Activated CD4-positive, alpha-beta T cell treated with anti-CD3 and anti-CD28 coated beads for 36 hours (primary cell): ENCODE results near the gene USP22. TPM values are rescaled to one million over a fixed set of nuclear protein-coding genes. Genes with fewer than 3 reads are reported as not detected.

Experiments
- ATAC-seq: fragments of 200-7000 bp; cut with Tn5 transposase; one replicate; pipeline ENCODE4 v1.10.0; 2021; ENCODE audit warnings: mild to moderate bottlenecking, moderate library complexity
- CTCF ChIA-PET: fragments of 350-600 bp; sonication (Branson Sonifier 250); formaldehyde crosslinking; loops from one replicate; lab custom pipeline; 2021; ENCODE audit warnings: antibody characterized with exemption; lab: Charles Lee
- POLR2A ChIA-PET: fragments of 350-600 bp; sonication (Branson Sonifier 250); formaldehyde crosslinking; loops from one replicate; lab custom pipeline; 2021; ENCODE audit warnings: antibody characterized with exemption, inconsistent platforms; lab: Charles Lee
- DNase-seq: peaks from one replicate; pipeline ENCODE4 v3.0.0-alpha.2; 2020
- H3K27ac Mint-ChIP-seq: one replicate; pipeline ENCODE4 v1.8.0; 2021; ENCODE audit warnings: mixed read lengths
- H3K27me3 Mint-ChIP-seq: one replicate; pipeline ENCODE4 v1.8.0; 2021; ENCODE audit warnings: mixed read lengths
- H3K36me3 Mint-ChIP-seq: one replicate; pipeline ENCODE4 v1.8.0; 2021; ENCODE audit warnings: low read depth, mixed read lengths
- H3K4me1 Mint-ChIP-seq: one replicate; pipeline ENCODE4 v1.8.0; 2021; ENCODE audit warnings: mixed read lengths
- H3K4me3 Mint-ChIP-seq: one replicate; pipeline ENCODE4 v1.8.0; 2021; ENCODE audit warnings: mild to moderate bottlenecking, moderate library complexity, mixed read lengths
- H3K9me3 Mint-ChIP-seq: one replicate; pipeline ENCODE4 v1.8.0; 2021; ENCODE audit warnings: low read depth, mixed read lengths
- intact Hi-C, 2 experiments: fragments of 100-400 bp; cut with DNase I in 1 of 2; cut with micrococcal nuclease in 1 of 2; formaldehyde crosslinking; loops; one replicate each; pipeline versions ENCODE4 v1.14.2 to v1.15.1; 2022 to 2024; cut with DNase I, micrococcal nuclease
- total RNA-seq, 2 experiments: library from RNA; stranded (reverse); gene quantifications; one replicate each; pipeline ENCODE4 v1.2.3, GENCODE V29; 2021

The USP22 gene
- total RNA-seq, 2 experiments from 2014 or later = 148 to 173 TPM

DNA sequence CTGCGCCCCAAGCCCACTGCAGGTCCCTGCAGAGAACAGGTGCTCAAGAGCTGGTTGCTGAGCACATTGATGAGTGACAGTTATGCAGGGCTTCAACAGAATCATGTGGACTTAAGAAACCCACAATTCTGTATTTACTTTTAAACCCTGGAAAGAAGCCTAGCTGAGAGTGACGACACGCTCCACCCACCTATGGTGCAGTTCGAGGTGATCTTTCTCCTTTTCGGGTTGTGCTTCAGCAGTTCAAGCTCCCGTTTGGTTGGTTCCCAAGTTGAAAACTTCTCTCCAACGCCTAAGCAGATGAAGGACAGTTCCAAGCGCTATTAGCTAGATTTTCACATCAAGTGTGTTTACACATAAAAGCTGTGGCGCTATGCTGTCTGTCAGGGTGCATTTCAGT, 23.9 kb downstream of the USP22 start:
- DNase-seq = no peak
- CTCF ChIA-PET = interaction anchor here (0.6 to 1.2 kb wide), 2 partner anchors 25 to 73 kb away, joined by 3 read pairs; no protein-coding TSS in a partner anchor

DNA sequence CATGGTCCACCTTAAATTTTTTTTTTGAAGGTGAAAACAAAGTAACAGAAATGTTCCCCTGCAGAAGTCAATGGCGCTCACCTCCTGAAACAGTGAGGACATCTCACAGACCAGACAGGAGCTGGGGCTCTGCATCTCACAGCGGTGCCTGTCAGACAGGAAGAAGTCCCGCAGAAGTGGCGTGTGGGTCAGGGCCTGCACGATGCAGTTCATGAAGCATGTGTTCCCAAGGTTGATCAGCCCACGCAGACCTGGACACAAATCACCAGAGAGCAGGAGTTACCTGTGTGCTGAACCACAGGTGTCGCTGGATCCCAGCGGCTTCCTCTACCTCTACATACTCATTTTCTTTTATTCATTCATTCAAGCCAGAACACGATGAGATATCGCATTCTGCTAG, 24.9 kb downstream of the USP22 start:
- DNase-seq (no peak), ATAC-seq (no peak)
- Mint-ChIP-seq H3K9me3 (no peaks in the 10 kb centered on the region), H3K4me1 (peaks cover 3% of the 10 kb centered on the region), H3K36me3 (peaks cover 77% of the 10 kb centered on the region), H3K27me3 (no peaks in the 10 kb centered on the region), H3K27ac (peak overlapping the region; percentile 31), H3K4me3 (no peak overlapping the region)
- intact Hi-C loops = no loop called here
- ChIA-PET POLR2A (no interaction called here), CTCF (no interaction called here)

More for the DNA sequence above, 23.9 kb downstream of the USP22 start:
- Mint-ChIP-seq H3K4me1 (peaks cover 9% of the 10 kb centered on the region), H3K4me3 (no peak overlapping the region), H3K36me3 (peaks cover 76% of the 10 kb centered on the region), H3K9me3 (no peaks in the 10 kb centered on the region), H3K27ac (no peak overlapping the region), H3K27me3 (no peaks in the 10 kb centered on the region)
- ATAC-seq = no peak
- intact Hi-C loops = no loop called here
- POLR2A ChIA-PET = interaction anchor here (0.6 kb wide), 1 partner anchor 26 kb away, joined by 3 read pairs; no protein-coding TSS in a partner anchor

DNA sequence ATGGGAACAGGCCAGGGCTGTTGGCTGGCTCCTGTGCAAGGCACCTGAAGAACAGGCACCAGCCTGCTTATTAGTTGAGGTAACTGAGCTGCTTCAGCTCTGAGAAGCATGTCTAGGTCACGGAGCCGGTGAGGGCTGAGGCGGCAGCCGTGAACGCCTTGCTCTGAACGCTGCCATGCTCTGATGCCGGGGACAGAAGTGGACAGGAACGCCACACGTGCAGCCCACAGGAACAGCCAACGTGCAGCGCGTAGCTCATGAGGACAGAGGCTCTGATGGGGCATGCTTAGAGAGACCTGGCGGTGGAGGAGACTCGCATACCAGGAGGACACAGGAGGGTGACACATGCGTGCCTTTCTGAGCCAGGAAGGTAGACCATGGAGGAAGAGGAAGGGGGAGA, 25.6 kb downstream of the USP22 start:
- H3K9me3 Mint-ChIP-seq = no peaks in the 10 kb centered on the region
- ChIA-PET CTCF (interaction anchor here (1.0 to 1.1 kb wide), 2 partner anchors 24 to 27 kb away, joined by 3 read pairs; no protein-coding TSS in a partner anchor), POLR2A (no interaction called here)
- intact Hi-C loops = no loop called here
- H3K27me3 Mint-ChIP-seq = no peaks in the 10 kb centered on the region
- no peaks in the 10 kb centered on the region for H3K4me1 Mint-ChIP-seq
- no peak for ATAC-seq
- DNase-seq = no peak
- H3K36me3 Mint-ChIP-seq = peaks cover 80% of the 10 kb centered on the region
- H3K4me3 Mint-ChIP-seq = no peak overlapping the region
- no peak overlapping the region for H3K27ac Mint-ChIP-seq

DNA sequence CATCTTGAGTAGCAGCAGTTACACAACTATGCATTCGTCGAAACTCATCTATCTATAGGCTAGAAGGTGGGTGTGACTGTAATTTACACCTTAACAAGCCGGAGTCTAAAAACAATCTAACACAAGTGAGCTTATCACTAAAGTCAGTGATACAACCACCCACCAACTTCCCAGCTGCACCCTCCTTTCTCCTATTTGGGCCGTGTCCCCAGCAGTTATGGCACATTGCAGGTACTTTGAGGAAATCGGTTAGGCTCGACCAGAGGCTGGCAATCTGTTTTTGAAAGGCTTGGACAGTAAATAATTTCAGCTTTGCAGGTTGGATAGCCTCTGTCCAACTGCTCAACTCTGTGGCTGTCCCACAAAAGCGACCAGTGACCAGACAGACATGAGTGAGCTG, 26.0 kb downstream of the USP22 start:
- Mint-ChIP-seq H3K27ac (no peak overlapping the region), H3K36me3 (peaks cover 84% of the 10 kb centered on the region), H3K27me3 (no peaks in the 10 kb centered on the region), H3K4me3 (no peak overlapping the region), H3K4me1 (no peaks in the 10 kb centered on the region), H3K9me3 (no peaks in the 10 kb centered on the region)
- ChIA-PET POLR2A (interaction anchor here (0.6 kb wide), 1 partner anchor 195 kb away, joined by 4 read pairs; no protein-coding TSS in a partner anchor), CTCF (interaction anchor here (1.0 to 1.1 kb wide), 2 partner anchors 24 to 27 kb away, joined by 3 read pairs; no protein-coding TSS in a partner anchor)
- no peak for ATAC-seq
- DNase-seq = no peak
- intact Hi-C loops = no loop called here

DNA sequence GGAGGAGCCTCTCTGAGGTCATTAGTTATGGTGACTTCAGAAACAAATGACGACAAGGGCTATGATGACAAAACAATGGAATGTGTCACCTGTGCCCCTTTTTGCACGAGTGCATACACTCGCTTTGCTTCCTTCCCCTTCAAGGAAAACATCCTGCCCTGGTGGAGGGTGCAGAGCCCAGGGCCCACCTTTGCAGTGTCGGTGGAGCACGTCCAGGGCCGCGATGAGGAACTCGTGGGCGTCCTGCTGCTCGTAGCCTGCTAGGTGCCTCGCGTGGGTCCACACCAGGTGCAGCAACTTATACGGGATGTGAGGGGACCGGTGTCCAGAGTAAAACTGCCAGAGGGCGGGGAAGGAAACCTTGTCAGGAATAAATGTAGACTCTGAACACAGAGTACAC, 27.2 kb downstream of the USP22 start:
- H3K27me3 Mint-ChIP-seq = no peaks in the 10 kb centered on the region
- no peaks in the 10 kb centered on the region for H3K4me1 Mint-ChIP-seq
- POLR2A ChIA-PET = no interaction called here
- DNase-seq (no peak), ATAC-seq (no peak)
- no peaks in the 10 kb centered on the region for H3K9me3 Mint-ChIP-seq
- intact Hi-C loops = no loop called here
- CTCF ChIA-PET = no interaction called here
- no peak overlapping the region for H3K27ac Mint-ChIP-seq
- H3K4me3 Mint-ChIP-seq = no peak overlapping the region
- H3K36me3 Mint-ChIP-seq = peaks cover 86% of the 10 kb centered on the region

DNA sequence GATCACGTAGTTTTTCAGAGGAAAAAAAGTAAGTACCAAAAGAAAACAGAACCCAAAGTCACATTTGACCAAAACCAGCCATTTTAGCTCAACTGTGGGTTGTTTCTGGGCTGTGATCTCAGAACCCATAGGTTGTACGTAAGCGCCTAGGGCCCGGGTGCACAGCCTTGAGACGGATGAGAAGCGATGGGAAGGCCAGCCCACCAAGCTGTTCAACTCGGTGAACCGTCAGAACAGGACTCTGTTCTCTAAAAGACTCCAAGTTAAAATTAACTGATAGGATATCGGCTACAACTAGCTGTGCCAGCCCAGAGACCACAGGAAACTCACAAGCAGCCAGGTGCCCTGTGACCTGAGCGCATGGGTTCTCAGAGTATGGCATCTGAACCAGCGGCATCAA, 28.3 kb downstream of the USP22 start:
- Mint-ChIP-seq H3K4me3 (no peak overlapping the region), H3K36me3 (peaks cover 79% of the 10 kb centered on the region), H3K27ac (no peak overlapping the region), H3K9me3 (no peaks in the 10 kb centered on the region), H3K4me1 (no peaks in the 10 kb centered on the region), H3K27me3 (no peaks in the 10 kb centered on the region)
- ATAC-seq = no peak
- CTCF ChIA-PET = interaction anchor here (1.9 kb wide), 1 partner anchor 21 kb away, joined by 4 read pairs; no protein-coding TSS in a partner anchor
- POLR2A ChIA-PET = interaction anchor here (0.7 kb wide), 1 partner anchor 31 kb away, joined by 3 read pairs; no protein-coding TSS in a partner anchor
- intact Hi-C loops = no loop called here
- DNase-seq = no peak

DNA sequence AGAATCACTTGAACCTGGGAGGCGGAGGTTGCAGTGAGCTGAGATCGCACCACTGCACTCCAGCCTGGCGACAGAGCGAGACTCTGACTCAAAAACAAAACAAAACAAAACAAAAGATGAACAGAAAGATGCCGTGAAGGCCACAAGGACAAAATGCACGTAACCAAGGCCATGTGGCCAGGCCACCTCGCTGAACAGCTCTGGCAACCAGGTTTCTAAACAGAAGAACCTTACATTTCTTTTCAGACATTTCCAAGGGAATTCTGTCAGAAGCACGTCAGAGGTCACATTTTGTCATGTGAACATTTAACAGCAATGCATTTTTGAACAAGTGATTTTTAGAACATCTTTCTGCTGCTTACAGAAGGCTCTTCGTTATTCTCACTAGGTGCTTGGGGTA, 28.8 kb downstream of the USP22 start:
- Mint-ChIP-seq H3K9me3 (no peaks in the 10 kb centered on the region), H3K27me3 (no peaks in the 10 kb centered on the region), H3K27ac (no peak overlapping the region), H3K4me3 (no peak overlapping the region), H3K4me1 (no peaks in the 10 kb centered on the region), H3K36me3 (peaks cover 79% of the 10 kb centered on the region)
- POLR2A ChIA-PET = interaction anchor here (0.7 kb wide), 1 partner anchor 31 kb away, joined by 3 read pairs; no protein-coding TSS in a partner anchor
- CTCF ChIA-PET = interaction anchor here (1.9 kb wide), 1 partner anchor 21 kb away, joined by 4 read pairs; no protein-coding TSS in a partner anchor
- DNase-seq (no peak), ATAC-seq (no peak)
- intact Hi-C loops = no loop called here

DNA sequence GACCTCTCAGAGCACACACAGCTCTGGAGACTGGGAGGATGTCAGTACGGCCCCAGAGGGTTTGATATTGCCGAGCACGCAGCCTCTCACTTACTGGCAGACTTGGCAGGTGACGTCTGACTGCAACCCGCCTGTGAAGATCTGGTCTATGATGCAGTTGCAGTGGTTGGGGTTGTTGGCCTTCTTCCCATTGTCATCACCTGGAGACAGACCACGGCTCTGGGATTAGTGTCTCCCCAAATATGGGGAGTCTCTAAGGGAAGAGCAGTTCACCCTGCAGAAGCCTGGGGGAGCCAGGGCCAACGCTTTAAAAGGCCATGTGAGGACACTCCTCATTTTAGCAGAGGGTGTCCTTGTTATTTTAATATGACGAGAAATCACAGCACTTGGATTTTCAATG, 30.1 kb downstream of the USP22 start:
- Mint-ChIP-seq H3K27ac (no peak overlapping the region), H3K4me1 (no peaks in the 10 kb centered on the region), H3K27me3 (no peaks in the 10 kb centered on the region), H3K9me3 (no peaks in the 10 kb centered on the region), H3K36me3 (peaks cover 78% of the 10 kb centered on the region), H3K4me3 (no peak overlapping the region)
- no peak for ATAC-seq
- ChIA-PET CTCF (no interaction called here), POLR2A (no interaction called here)
- intact Hi-C loops = no loop called here
- no peak for DNase-seq

DNA sequence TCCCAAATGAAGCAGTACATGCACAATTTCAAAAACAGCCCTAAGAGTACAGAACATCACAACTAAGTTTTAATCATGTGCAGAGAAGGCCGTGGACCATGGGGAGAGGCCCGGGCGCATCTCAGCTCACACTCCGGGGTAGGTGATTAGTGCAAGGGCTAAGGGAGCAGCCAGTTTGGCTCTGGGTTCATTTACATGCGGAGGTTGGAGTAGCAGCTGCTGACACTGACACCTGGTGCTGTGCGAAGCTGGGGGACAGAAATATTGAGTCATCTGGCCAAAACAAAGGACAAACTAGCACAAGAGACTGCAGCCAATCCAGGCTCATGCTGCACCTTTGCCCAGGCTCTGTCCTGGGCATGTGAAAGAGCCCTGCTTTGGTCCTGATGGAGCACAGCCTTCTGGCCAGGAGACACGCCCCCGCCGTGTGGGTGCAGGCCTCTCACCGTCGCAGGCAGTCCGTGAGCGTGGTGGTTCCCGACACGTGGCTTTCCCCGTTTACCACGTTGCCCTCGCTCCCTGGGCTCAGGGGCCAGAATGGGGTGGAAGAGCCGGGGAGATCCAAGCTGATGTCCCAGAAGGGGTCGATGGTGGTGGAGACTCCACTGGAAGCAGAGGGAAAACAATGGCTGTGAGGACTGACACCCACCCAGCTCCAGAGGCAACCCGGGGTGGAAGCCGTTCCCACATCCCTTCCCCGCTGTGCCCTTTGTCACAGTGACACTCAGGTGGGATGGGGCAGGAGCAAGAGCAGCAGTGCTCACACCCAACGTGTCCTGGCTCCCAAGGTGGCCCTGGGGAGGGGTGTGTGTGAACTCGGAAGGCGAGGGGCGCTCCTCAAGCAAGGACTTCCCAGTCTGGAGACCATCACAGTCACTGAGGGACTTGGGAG, 31.9 kb downstream of the USP22 start:
- intact Hi-C loops = no loop called here
- H3K27ac Mint-ChIP-seq = no peak overlapping the region
- ATAC-seq = no peak
- no peaks in the 10 kb centered on the region for H3K4me1 Mint-ChIP-seq
- peaks cover 76% of the 10 kb centered on the region for H3K36me3 Mint-ChIP-seq
- H3K27me3 Mint-ChIP-seq = no peaks in the 10 kb centered on the region
- POLR2A ChIA-PET = no interaction called here
- no peaks in the 10 kb centered on the region for H3K9me3 Mint-ChIP-seq
- DNase-seq = no peak
- no peak overlapping the region for H3K4me3 Mint-ChIP-seq
- CTCF ChIA-PET = interaction anchor here (1.5 kb wide), 1 partner anchor 10 kb away, joined by 3 read pairs; no protein-coding TSS in a partner anchor

DNA sequence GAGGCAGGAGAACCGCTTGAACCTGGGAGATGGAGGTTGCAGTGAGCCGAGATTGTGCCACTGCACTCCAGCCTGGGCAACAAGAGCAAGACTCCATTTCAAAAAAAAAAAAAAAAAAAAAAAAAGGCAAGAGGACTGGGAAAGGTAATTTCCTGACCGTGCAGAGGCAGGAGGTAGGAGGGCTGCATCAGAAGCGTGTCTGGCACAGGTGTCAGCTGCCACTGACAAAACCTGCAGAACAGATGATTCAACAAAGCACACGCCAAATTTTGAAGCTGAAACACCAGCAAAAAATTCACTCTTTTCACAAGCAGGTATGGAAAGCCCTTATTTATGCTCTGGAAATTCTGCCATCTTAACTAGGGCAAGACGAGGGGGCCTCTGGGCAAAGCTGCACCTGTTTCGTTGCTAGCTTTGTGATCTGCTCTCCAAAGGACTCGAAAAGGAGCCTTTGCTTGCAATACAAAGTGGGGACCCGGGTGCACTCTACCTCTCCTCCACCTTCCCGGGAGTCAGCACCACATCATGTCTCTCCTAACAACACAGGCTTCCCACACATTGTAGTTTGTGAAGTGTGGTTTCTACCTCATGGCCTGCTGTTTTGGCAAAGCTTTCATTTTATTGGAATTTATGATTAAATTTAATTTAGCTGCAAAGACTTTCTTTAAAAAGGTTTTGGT, 33.7 kb downstream of the USP22 start:
- intact Hi-C loops = no loop called here
- Mint-ChIP-seq H3K36me3 (peaks cover 75% of the 10 kb centered on the region), H3K9me3 (no peaks in the 10 kb centered on the region), H3K4me1 (no peaks in the 10 kb centered on the region), H3K4me3 (no peak overlapping the region), H3K27ac (no peak overlapping the region), H3K27me3 (no peaks in the 10 kb centered on the region)
- ChIA-PET CTCF (interaction anchor here (0.6 to 1.5 kb wide), 4 partner anchors 9 to 90 kb away, joined by 3 to 4 read pairs (median 3); no protein-coding TSS in a partner anchor), POLR2A (no interaction called here)
- DNase-seq (no peak), ATAC-seq (no peak)

DNA sequence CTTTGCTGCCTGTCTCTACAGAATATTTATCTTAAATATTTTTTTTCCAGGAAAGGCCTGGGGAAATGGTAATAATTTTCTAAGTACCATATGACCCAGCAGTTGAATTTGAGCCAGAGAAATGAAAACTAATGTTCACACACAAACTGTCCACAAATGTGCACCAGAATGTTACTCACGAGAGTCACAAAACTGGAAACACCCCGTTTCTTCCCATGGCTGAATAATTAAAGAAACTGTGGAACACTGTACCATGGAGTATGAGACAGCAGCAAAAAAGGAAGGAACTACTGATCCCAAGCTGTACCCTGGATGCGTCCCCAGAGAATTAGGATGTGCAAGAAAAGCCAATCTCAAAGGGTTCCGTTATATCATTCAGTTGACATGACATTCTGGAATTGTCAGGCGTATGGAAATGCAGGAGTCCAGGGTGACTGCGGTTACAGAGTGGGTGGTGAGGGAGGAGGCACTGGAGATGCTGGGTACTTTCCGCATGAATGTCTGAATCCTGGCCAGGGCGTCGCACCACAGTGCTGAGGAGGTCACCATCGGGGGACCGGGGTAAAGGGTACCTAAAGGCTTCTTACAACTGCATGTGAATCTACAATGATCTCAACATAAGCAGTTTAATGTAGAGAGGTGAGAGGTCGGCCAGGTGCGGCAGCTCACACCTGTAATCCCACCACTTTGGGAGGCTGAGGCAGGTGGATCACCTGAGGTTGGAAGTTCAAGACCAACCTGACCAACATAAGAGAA, 34.5 kb downstream of the USP22 start:
- ATAC-seq (no peak), DNase-seq (no peak)
- ChIA-PET POLR2A (no interaction called here), CTCF (interaction anchor here (0.6 to 1.1 kb wide), 3 partner anchors 12 to 91 kb away, joined by 3 to 4 read pairs (median 4); no protein-coding TSS in a partner anchor)
- Mint-ChIP-seq H3K9me3 (no peaks in the 10 kb centered on the region), H3K27me3 (no peaks in the 10 kb centered on the region), H3K36me3 (peaks cover 73% of the 10 kb centered on the region), H3K4me3 (no peak overlapping the region), H3K4me1 (no peaks in the 10 kb centered on the region), H3K27ac (no peak overlapping the region)
- intact Hi-C loops = no loop called here
